ENCODE measurements around the gene IL17RC. TPM values are rescaled to one million over a fixed set of nuclear protein-coding genes. Genes with fewer than 3 reads are reported as not detected.
"Not testable (repeated sequence)": the region's sequence is repeated elsewhere in the genome, so short reads cannot be mapped to it uniquely, and the experiment has no call there.

The IL17RC gene
- total RNA-seq, 4 donors from 2014 or later, result 40.3 to 60.4 (median 51.3) TPM

DNA sequence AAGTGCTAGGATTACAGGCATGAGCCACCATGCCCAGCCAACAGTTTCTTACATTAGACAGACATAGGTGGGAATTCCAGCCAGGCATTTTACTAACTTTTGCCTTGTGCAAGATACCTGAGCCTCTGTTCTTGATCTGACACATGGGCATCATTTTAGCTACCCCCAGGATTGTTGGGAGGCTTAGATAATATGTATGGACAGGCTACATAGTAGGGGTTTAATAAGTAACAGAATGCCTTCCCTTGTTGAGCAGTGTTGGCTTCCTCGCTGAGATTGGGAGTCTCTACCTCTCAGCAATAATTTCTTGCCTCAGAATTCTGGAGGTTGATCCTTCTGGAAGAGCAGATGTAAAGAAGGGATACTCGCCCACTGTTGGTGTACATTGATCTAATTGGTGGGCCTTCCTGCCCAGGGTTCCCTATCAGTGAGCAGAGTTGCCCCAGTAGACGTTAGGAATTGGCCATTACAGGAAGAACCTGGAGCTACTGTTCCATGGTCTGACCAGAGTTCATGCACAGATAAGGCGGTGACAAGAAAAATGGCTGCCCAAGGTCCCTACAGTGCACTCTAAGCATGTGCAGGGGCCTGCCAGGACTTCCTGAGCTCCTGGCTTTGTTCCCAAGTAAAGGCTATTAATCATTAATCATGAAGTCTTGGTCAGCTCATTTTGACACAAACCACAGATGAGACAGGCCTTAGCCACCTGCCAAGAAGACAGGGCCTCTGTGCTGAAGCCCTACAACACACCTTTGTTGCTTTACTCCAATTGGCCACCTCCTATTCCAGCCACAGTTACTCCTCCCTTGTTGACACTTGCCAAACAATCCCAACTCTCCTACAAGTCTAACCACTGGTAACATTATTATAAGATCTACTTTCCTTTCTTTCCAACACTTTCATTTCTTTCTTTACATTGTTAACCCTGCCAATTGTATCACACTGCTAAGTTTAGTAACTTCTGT, 19.2 kb upstream of the IL17RC start:
- no peak for TF ChIP-seq POLR2A (IDR thresholded peaks at IDR 0.05; ENCODE audit: low read depth)
- no peak for TF ChIP-seq EP300 (IDR thresholded peaks at IDR 0.05)
- Histone ChIP-seq H3K36me3 (peaks cover 10 to 18% (median 15%) of the 10 kb centered on the region in 4 donors), H3K4me1 (peaks cover 0 to 31% (median 23%) of the 10 kb centered on the region in 4 donors), H3K9me3 (no peaks in the 10 kb centered on the region), H3K27ac (replicated peaks in 1 of 4) (no peak overlapping the region), H3K4me3 (no peak overlapping the region), H3K27me3 (no peaks in the 10 kb centered on the region)
- intact Hi-C loops (cut with DNase I), result no loop called here
- 50% methylated on average over 4 of the region's 4 CpGs for WGBS
- no peak for DNase-seq (ENCODE audit: extremely low spot score)

DNA sequence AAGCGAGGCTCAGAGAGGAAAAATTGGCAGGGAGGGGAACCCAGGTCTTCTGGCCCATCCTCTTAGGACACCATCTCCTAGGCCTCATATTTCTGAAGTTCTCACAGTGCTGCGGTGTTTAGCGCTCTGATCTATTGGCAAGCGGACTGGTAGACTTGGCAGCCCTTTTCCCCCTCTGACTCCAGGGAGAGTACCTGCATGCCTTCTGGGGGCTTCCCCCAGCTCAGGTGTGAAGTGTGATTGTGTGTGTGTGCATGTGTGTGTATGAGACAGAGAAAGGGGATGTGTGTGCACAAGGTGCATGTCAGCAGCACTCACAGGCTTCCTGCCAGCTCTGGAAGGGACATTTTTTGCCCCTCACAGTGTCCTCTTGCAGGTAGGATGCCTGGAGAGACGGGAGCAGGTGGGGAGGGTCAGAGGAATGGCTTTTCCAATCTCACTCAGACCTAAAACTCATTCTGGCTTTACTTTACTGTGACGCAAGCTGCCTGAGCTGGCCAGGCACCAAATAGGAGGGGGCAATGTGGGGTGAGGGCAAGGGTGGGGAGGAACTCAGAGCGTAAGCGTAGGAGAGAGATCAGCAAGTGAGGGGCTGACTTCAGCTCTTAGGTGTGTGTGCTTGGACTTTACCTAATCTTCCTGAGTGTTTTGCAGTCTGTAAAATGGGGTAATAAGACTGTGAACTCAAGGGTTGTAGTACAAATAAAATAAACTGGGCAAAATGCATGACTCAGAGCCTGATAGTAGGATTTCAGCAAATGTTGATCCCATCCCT, 18.2 kb upstream of the IL17RC start:
- 68% methylated on average over 8 of the region's 8 CpGs for WGBS
- H3K27me3 ChIP-seq, result no peaks in the 10 kb centered on the region
- H3K27ac ChIP-seq (replicated peaks in 1 of 4), result no peak overlapping the region
- peaks cover under 1 to 9% (median 5%) of the 10 kb centered on the region in 4 donors for H3K36me3 ChIP-seq
- no peak for TF ChIP-seq POLR2AphosphoS5 (IDR thresholded peaks at IDR 0.05)
- no peak for TF ChIP-seq CTCF (IDR thresholded peaks at IDR 0.05)
- no peak for TF ChIP-seq POLR2A (IDR thresholded peaks at IDR 0.05; ENCODE audit: low read depth)
- no peak for TF ChIP-seq EP300 (IDR thresholded peaks at IDR 0.05)
- no peaks in the 10 kb centered on the region for H3K9me3 ChIP-seq
- intact Hi-C loops (cut with DNase I), result no loop called here
- no peak overlapping the region for H3K4me3 ChIP-seq
- peaks cover 0 to 36% (median 25%) of the 10 kb centered on the region in 4 donors for H3K4me1 ChIP-seq
- no peak for DNase-seq (ENCODE audit: extremely low spot score)

- H3K4me3 ChIP-seq, result no peak overlapping the region
- TF ChIP-seq EP300 (IDR thresholded peaks at IDR 0.05) (no peak), POLR2AphosphoS5 (IDR thresholded peaks at IDR 0.05) (no peak), POLR2A (IDR thresholded peaks at IDR 0.05; ENCODE audit: low read depth) (no peak), CTCF (IDR thresholded peaks at IDR 0.05) (no peak)
- WGBS, result 84% methylated on average over 3 of the region's 3 CpGs
- intact Hi-C loops (cut with DNase I), result no loop called here
- H3K27me3 ChIP-seq, result no peaks in the 10 kb centered on the region
- H3K4me1 ChIP-seq, result peaks cover 0 to 36% (median 23%) of the 10 kb centered on the region in 4 donors
- H3K9me3 ChIP-seq, result no peaks in the 10 kb centered on the region
- H3K27ac ChIP-seq (replicated peaks in 1 of 4), result no peak overlapping the region
- H3K36me3 ChIP-seq, result peaks cover 0 to 4% (median 2%) of the 10 kb centered on the region in 4 donors
- DNase-seq (ENCODE audit: extremely low spot score), result no peak
Measured at GRCh38 chr3:9899289-9899791, 17.6 kb upstream of the IL17RC start.

DNA sequence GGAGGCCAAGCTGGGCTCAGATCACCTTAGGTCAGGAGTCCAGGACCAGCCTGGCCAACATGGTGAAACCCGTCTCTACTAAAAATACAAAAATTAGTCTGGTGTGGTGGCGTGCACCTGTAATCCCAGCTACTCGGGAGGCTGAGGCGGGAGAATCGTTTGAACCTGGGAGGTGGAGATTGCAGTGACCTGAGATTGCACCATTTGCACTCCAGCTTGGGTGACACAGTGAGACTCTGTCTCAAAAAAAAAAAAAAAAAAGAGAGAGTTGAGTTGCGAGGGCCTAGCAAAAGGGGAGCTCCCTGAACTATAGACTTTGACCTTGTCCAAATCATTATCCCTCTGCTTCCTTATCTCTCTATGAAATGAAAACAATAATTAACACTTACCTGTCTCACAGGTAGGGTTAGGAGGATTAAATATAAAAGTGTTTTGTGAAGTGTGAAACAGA, 15.9 kb upstream of the IL17RC start:
- H3K4me1 ChIP-seq, result peaks cover 0 to 36% (median 23%) of the 10 kb centered on the region in 4 donors
- intact Hi-C loops (cut with DNase I); H3K27ac ChIP-seq (replicated peaks in 1 of 4); H3K9me3 ChIP-seq; DNase-seq (ENCODE audit: extremely low spot score); H3K4me3 ChIP-seq; H3K27me3 ChIP-seq; H3K36me3 ChIP-seq: not testable (repeated sequence)
- WGBS, result 91% methylated on average over 6 of the region's 6 CpGs

DNA sequence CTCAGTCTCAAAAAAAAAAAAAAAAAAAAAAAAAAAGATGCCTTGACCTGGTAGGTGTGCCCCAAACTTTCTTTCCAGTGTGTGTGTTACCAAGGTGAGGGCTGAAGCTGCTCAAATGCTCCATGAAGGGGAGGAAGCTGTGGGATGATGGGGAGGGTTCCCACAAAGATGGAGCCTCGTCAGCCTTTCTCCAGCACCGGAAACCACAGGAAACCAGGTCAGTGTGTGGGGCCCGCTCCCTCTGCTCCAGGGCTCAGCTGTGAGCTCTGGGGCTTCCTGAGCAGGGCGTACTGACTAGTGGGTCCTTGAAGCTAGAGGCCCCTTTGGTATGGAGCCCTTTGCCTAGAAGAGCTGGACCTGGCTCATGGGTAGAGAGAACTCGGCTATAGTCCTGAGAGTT, 14.9 kb upstream of the IL17RC start:
- TF ChIP-seq POLR2AphosphoS5 (IDR thresholded peaks at IDR 0.05) (no peak), EP300 (IDR thresholded peaks at IDR 0.05) (no peak), CTCF (IDR thresholded peaks at IDR 0.05) (no peak)
- no peak overlapping the region for H3K27ac ChIP-seq (replicated peaks in 1 of 4)
- no peak overlapping the region for H3K4me3 ChIP-seq
- no peaks in the 10 kb centered on the region for H3K27me3 ChIP-seq
- no peaks in the 10 kb centered on the region for H3K9me3 ChIP-seq
- 72% methylated on average over 4 of the region's 5 CpGs for WGBS
- H3K4me1 ChIP-seq, result peaks cover 0 to 36% (median 23%) of the 10 kb centered on the region in 4 donors
- intact Hi-C loops (cut with DNase I), result no loop called here
- H3K36me3 ChIP-seq, result no peaks in the 10 kb centered on the region
- no peak for DNase-seq (ENCODE audit: extremely low spot score)
